GM18520 (cell line): Measurements from ENCODE around the gene SCYGR1.
A peak's percentile ranks its signal among the peaks of the same experiment; 100 is the strongest.
"Not testable (repeated sequence)": the region's sequence is repeated elsewhere in the genome, so short reads cannot be mapped to it uniquely, and the experiment has no call there.

Experiments
- ATAC-seq: cut with Tn5 transposase; IDR thresholded peaks from one replicate; pipeline ENCODE4 v1.9.1; 2021; ENCODE audit not compliant: unreplicated experiment

Gene SCYGR1, protein sequence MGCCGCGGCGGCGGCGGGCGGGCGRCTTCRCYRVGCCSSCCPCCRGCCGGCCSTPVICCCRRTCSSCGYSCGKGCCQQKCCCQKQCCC

DNA sequence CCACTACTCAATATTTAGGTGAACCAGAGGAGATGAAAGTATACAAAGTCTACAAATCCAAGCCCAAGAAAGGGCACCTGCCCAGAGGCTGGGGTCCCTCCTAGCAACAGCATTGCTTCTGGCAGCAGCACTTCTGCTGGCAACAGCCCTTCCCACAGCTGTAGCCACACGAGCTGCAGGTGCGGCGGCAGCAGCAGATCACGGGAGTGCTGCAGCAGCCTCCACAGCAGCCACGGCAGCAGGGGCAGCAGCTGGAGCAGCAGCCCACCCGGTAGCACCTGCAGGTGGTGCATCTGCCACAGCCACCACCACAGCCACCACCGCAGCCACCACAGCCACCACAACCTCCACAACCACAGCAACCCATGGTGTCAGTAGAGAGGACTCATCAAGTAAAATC lies at the start of gene SCYGR1:
Gene SCYGR1, minus strand, starts transcription at position 367 of the 400 bp plus-strand sequence. Its CDS starts 0 bp downstream, at position 367.
- ATAC-seq = not testable (repeated sequence)

DNA sequence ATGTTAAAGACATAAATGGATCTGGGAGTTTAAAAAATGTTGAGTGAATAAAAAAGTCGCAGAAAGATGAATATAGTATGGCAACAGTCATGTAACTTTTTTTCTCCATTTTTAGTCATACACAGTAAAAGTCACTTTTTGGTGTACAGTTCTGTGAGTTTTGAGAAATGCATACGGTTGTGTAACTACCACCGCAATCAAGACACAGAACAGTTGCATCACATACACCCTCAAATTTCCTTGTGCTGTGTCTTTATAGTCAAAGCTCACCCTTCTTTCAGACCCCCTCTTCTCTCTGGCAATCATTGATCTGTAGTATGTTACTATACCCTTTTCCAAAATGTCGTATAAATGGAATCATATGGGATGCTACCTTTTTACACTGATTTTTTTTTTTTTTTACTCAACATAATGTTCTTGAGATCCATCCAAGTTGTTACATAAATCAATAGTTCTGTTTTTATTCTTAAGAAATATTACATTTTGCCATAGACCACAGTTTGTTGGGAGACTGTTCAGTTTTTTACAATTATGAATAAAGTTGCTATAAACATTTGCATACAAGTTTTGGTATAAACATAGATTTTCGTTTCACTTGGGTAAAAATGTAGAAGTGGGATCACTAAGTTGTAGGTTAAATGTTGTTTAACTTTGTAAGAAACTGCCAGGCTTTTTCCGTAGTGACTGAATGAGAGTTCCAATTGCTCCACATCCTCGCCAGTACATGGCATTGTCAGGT lies 48.9 kb upstream of the SCYGR1 start:
- no peak for ATAC-seq

DNA sequence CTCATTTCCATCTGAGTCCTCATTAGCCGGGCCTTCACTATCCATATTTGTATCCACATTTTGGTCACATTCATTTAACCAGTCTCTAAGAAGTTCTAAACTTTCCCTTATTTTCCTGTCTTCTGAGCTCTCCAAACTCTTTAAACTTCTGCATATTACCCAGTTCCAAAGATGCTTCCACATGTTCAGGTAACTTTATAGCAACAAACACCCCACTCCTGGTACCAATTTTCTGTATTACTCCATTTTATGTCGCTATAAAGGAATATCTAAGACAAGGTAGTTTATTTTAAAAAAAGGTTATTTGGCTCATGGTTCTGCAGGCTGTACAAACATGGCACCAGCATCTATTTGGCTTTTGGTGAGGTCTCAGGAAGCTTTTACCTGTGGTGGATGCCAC lies 45.4 kb upstream of the SCYGR1 start:
- no peak for ATAC-seq

DNA sequence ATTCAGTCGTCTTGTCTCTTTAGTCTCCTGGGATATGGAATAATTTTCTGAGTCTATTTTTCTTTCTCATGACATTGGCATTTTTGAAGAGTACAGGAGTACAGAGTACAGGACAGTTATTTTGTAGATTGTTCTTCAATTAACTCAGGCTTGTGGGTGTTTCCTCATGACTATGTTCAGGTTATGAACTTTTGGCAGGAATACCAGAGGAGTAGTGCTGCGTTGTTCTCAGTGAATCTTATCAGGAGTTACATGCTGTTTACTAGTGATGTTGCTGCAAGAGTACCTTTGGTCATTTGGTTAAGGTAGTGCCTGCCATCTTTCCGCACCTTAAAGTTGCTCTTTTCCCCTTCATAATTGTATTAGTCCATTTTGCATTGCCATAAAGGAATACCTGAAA lies 42.9 kb upstream of the SCYGR1 start:
- ATAC-seq = no peak

DNA sequence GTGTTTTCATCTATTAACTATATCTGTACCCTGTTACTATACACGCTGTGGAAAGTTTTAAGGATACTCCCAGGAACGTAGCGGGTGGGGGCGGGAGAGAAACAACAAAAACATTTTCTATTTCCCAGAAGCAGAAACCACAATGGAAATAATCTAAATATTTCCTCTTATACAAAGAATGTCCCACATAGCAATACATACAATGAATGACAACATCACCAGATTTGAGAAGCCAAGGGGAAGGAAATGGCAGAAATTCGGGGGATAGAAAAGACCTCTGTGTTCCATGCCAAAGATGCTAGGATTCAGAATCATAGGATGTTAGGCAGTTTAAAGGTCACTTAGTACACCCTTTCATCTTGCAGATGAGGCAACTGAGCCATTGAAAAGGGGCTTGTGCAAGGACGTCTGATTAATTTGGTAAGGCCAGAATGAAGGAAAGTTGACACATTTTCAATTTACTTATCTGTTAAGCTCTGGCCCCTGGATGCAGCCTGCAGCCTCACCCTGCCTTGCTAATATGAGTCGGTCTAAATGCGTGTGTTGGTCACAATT lies 41.1 kb upstream of the SCYGR1 start:
- ATAC-seq = no peak

DNA sequence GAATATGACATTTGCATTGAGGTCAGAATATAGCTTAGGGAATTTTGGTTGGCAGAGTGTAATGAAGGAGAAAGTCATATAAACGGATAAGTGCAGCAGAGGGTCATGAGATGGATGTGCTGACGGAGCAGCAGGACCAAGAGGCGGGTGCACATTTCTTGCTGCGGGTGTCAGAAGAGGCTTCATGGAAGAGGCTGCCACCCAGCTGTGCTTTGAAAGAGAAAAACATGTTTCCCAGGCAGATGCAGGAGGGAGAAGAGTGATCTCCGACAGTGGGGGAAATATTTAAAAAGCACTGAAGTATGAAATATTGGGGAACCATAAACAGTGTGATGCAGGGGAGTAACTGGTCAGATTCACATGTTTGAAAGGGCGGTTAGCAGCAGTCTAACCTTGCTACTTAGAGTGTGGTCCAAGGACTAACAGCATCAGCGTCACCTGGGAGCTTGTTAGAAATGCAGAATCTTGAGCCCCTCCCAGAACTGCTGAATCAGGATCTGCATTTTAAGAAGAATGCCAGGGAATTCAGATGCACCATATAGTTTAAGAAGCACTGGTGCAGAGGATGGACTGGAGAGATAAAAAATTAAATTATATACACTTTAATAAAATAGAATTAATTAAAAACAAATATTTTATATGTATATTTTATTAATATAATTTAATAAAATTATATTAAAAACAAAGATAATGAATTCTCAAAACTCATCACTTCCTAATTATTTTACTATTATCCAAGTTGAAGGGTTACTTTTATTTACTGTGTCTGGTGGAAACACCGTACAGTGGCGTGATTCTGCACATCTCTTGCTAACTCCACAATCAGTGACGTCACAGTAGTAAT lies 36.1 kb upstream of the SCYGR1 start:
- no peak for ATAC-seq

DNA sequence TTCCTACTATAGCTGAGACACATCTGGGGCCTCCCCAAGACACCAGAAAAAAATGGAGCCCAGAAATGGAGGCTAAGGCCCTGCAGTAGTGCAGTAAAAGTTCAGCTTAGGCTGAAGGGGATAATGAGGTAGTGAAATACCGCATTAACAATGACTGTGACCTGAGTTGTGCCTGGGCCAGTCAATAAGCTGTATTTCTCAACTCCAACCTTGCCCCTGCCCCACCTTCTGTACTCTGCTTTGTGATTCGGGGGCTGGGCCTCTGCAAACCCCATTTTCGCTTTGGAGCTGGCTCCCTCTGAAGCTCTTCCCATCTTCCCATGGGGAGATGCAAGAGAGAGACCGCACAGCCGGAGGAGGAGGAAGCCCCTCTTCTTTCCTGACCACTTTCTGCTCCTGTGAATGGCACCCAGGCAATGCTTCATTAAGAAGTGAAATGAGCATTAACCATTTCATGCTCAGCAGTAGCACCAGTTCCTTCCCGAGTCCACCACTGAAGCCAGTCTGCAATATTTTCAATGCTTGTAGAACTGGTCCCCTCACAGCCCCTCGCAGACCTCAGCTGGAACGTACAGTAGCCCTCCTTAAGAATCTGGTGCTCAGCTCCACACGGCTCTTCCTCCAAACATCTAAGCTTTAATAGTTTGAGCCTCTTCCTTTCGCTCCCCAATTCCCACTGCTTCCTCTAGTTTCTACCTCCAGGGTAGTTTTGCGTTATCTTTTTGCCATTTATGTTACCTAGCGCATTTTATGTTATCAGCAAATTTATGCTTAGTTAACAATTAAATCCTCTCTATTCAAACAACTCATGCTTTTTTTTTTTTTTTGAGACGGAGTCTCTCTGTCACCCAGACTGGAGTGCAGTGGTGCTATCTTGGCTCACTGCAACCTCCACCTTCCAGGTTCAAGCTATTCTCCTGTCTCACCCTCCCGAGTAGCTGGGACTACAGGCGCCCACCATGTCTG lies 32.6 kb upstream of the SCYGR1 start:
- no peak for ATAC-seq

DNA sequence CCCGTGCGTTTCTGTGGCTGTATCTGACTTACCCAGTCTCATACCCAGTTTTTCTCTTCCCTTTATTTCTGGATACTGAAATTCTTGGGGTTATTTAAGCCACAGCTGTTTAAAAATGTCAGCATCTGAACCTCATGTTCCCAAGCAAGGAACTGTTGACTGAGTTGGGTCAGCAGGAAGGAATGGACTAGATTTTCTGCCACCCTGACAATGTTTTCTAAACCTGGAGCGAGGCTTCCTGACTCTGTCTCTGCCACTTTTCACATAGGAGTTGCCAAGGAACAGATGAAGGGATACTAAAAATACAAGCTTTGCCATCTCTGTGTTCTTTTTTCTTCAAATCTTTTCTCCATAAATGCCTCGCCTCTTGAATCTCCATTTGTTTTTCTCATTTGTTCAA lies 29.0 kb upstream of the SCYGR1 start:
- ATAC-seq = no peak

DNA sequence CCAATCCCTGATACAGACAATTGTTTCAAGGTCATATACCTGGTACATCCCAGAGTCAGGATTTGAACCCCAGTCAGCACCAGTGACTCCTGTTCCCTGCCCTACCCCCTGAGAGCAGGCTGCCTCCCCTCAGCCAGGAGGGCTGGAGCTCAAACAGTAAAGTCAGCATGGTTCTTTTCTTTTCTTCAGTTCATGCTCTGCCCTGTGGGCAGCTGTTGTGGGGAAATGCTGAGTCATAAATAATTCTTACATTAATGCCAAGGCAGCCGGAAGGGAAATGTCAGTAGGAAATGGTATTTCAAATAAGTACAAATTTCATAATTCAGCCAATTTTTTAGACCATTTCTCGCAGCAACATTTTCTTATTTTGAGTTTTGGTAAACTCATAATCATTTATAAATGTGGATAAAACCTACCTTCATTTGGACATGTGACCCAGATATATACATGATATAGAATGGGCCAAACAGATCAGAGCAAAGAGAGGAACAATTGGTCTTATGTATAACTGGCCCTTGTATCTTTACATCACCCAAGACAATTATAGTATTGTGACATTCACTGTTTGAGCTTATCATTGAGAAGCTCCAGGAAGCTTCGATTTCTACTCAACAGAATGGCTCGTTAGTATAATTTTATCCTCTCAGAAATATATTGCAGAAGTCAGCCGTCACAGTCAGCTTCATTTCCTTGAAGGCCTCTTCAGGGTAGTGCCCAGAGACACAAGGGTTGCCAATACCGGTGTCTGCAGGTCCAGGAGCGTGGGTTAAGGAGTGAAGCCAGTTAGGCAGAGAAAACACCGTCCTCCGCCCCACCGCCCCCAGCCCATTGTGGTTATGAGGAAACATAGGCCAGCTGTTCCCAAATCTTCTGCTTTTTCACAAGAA lies 28.0 kb upstream of the SCYGR1 start:
- no peak for ATAC-seq

DNA sequence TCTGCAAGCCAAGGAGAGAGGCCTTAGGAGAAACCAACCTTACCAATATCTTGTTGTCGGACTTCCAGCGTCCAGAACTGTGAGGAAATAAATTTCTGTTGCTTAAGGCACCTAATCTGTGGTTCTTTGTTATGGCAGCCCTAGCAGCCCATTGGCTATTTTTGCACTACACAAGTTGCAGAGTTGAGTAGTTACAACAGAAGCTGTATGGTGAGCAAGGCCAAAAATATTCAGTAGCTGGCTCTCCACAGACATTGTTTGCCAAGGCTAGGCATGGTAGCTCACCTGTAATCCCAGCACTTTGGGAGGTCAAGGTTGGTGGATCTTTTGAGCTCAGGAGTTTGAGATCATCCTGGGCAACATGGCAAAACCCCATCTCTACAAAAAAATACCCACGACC lies 27.1 kb upstream of the SCYGR1 start:
- no peak for ATAC-seq

DNA sequence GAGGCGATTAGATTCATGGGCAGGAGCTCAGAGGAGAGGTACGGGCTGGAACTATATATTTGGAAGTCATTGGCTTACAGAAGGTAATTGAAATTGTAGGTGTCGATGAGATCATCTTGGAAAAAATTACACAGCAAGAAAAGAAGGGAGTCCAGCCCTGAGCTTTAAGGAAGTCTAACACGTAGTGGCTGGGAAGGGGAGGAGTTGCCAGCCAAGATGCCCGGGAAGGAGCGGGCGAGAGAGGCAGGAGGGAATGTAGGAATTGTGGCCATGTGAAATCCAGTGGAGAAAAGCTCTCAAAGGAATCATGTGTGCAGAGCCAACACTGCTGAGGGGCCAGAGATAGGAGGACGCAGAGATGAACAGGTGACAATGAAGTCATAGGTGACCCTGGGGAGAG lies 25.6 kb upstream of the SCYGR1 start:
- ATAC-seq = no peak

DNA sequence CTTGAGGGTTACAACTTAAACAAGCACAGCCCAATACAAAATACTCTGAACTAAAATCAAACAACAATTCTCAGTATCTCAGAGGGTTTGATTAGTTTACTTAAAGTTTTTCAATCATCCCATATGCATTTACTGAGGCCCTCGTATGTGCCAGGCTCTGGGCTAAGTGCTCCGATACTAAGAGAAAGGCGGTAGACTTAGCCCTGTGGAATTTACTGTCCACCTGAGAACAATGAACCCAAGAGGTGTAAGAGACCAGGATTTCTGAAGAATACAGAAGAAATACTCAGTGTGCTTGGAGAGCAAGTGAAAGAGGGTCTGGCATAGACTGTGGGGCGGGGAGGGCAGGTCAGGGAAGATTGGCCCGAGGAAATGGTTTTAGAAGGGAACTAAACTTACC lies 25.1 kb upstream of the SCYGR1 start:
- ATAC-seq = no peak

DNA sequence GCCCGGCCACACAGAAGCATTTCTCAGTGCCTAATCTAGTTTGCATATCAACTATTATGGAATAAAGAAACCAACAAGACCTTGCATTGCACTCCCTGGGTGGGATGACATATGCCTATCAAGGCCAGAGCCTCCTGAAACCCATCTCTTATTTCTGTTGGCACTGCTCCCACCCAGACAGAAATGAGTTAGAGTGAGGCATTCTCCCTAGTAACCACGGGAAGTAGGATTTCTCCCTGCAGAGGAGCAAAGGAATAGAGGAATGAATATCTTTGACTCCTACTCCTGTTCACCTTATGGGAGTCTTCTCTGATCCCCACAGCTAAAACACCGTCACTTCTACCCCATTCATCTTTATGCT lies 24.2 kb upstream of the SCYGR1 start:
- ATAC-seq = no peak

DNA sequence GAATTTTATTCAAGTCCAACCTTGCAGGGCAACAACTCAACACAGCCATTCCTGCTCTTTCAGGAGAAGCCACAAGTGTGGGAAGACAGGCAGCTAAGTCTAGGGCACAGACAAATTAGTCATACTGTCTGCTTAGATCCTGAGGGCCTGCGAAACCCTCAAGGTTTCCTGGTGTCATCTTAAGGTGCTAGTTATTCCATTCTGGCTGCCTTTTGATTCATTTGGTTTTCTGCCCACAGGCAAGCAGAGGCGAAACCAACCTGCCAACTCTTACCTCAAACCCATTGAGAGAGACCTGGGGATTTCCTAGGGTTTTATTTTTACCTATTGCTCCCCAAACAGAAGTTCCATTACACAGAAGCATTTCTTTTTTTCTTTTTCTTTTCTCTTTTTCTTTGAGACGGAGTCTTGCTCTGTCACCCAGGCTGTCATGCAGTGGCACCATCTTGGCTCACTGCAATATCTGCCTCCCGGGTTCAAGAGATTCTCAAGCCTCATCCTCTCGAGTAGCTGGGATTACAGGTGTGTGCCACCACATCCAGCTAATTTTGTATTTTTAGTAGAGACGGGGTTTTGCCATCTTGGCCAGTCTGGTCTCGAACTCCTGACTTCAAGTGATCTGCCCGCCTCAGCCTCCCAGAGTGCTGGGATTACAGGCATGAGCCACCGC lies 23.7 kb upstream of the SCYGR1 start:
- ATAC-seq = peak; percentile 74

DNA sequence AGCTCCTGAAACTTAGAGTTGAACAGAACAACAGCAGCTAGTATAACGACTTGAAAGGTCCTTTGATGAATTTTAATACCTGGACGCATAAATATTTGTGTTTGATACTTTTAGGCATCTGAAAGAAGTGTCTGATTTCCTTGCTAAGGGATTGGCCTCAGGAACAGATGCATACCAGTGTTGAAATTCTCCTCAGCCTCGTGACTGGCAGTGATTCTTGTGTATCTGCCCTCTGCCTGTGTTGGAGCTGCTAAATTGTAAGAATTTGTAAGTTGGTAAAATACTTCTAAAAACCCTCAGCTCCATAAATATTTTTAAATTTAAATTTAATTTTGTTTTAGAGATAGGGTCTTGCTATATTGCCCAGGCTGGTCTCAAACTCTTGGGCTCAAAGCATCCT lies 22.4 kb upstream of the SCYGR1 start:
- no peak for ATAC-seq

DNA sequence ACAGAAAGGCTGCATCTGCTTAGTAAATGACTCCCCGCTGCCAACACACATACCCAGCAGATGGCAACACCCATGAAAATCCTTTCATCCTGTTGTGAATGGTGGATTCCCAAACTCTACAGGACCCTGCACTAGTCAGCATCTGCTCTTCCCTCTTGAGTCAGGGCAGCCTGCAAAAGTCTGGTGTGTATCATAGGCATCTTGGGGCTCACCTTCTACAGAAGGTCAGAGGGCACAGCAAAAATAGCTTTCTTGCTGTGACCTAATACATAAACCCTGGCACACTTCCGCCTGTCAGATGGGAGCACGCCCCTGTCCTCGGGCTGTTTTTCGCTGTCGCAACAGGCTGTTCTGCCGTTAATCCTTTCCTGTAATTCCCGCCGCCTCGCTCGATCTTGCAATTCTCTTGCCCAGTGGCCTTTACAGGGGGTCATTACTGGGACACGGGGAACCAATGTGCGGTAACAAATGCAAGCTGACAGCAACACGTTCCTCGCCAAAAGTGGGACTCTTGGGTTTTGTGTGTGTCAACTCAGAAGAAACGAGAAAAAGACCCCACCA lies 19.9 kb upstream of the SCYGR1 start:
- no peak for ATAC-seq

DNA sequence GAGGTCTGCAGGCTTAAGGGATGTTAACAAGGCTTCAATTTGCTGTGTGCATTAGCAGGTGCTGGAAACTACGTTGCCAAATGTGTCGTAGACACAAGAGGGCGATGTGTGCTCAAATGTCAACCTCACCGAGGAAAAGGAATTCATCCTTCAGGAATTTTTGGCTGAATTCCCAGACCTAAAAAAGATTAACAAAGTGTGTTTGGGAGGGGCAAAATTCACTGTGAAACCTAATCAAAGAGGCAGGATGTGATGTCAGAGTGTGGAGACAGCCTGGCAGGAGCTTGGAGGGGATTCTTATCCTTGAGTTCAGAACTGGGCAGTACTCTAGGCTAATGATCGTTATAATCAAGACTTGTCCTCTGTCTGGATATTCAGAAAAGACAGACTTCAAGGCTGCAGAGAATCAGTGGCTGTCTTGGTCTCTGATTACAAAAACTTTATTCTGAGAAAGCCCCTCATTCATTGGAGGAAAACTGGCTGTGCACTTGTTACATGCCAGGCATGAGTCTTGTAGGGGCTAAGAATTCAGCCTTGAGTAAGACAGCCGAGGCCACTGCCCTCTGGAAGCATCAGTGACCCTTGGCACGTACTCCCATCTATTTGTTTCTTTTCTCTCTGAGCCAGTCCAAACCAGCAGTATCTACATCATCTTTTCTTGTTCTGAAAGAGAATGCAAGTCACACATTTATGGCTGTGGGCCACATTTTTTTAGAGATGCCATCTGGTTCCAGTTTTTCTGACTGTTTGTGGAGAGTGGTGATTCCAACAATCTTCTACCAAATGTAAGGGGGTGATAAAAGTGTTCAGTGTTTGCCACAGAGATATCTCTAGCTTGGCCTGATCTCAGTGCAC lies 18.7 kb upstream of the SCYGR1 start:
- ATAC-seq = no peak
